GM10266 (cell line): ENCODE measurements around the gene RFESD.

Source experiments
- DNase-seq: peaks from one replicate; pipeline ENCODE4 v3.0.0; 2012; ENCODE audit errors: extremely low spot score
- CTCF ChIP-seq: IDR thresholded peaks from 2 replicates; pipeline ENCODE4 v1.5.1; 2012; ENCODE audit warnings: mild to moderate bottlenecking, low read depth; ENCODE audit not compliant: control insufficient read depth, insufficient read depth; ENCODE audit errors: missing control alignments

RFESD gene

GRCh38 chr5:95667061-95667618 lies 20.6 kb downstream of the RFESD start:
- DNase-seq: no peak
- TF ChIP-seq CTCF: no peak

GRCh38 chr5:95667678-95668077 lies 21.1 kb downstream of the RFESD start:
- no peak for DNase-seq
- TF ChIP-seq CTCF: no peak

GRCh38 chr5:95668216-95668615 lies 21.6 kb downstream of the RFESD start:
- no peak for TF ChIP-seq CTCF
- DNase-seq: no peak

GRCh38 chr5:95668728-95669127 lies 22.2 kb downstream of the RFESD start:
- DNase-seq: no peak
- no peak for TF ChIP-seq CTCF

- DNase-seq: no peak
- no peak for TF ChIP-seq CTCF
These were observed 23.0 kb downstream of the RFESD start for GRCh38 chr5:95669540-95669939.

- no peak for DNase-seq
- TF ChIP-seq CTCF: no peak
These were observed 23.4 kb downstream of the RFESD start for GRCh38 chr5:95669985-95670384.

- TF ChIP-seq CTCF: no peak
- DNase-seq: no peak
These were observed 24.0 kb downstream of the RFESD start for GRCh38 chr5:95670568-95670967.

- DNase-seq: no peak
- no peak for TF ChIP-seq CTCF
These were observed 25.2 kb downstream of the RFESD start for GRCh38 chr5:95671826-95672225.
